AML-193 (cell line): ENCODE data around the gene ZNF778.
"Not testable (repeated sequence)": the region's sequence is repeated elsewhere in the genome, so short reads cannot be mapped to it uniquely, and the experiment has no call there.

Experiments used
- DNase-seq, 2 experiments: peaks; one replicate each; lab custom pipeline; 2025; lab: John Stamatoyannopoulos, UW

Gene ZNF778

DNA sequence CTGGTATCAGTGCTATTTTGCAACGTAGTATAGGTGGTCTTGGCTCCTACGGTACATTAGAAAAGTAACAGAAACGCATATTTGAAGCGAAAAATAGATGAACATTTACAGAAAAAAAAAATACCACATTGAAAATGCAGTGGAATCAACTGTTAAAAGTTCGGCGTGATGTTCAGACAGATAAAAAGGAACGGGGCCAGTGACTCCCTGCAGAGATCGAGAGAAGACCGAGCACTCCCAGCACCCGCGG, 440 bp upstream of the ZNF778 start:
- no peak for DNase-seq

DNA sequence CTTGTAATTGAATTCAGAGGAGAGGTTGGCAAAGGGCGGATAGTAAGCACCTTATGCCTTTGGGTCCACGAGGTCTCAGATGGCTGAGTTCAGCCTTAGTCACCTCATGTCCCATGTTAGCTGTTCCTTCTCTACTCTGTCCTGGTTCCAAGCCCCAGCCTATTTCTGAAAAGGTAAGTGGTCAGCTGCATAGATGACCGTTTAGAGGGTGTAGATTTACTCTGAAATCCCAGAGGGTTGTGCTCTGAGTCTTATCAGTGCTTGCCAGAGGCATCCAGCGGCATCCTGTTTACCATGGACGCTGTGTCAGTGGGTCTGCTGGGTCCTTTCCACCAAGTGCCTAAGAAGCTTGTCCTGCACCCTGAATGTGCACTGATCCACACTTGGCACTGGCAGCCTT, 1.9 kb downstream of the ZNF778 start:
- no peak for DNase-seq

DNA sequence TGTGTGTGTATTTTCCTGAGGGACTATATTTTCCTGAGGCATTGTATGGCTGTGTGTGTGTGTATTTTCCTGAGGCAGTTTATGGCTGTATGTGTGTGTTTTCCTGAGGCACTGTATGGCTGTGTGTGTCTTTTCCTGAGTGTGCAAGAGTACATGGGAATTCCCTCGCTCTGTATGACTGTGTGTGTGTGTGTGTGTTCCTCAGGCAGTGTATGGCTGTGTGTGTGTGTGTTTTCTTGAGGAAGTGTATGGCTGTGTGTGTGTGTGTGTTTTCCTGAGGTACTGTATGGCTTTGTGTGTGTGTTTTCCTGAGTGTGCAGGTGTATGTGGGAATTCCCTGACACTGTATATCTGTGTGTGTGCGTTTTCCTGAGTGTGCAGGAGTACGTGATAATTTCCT, 4.1 kb downstream of the ZNF778 start:
- no peak for DNase-seq

DNA sequence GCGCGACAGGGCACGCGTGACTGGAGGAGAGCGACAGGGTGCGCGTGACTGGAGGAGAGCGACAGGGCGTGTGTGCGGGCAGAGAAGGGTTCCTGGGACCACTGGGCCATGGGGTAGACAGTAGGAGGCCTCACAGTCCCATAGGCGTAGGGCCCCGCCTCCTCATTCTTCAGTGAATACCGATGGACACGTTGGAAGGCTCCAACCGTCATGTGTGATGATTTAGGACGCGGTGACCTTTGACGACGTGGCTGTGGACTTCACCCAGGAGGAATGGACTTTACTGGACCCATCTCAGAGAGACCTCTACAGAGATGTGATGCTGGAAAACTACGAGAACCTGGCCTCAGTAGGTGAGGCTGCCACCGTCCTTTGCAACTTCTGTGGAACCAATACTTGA, 5.4 kb downstream of the ZNF778 start:
- DNase-seq = no peak

DNA sequence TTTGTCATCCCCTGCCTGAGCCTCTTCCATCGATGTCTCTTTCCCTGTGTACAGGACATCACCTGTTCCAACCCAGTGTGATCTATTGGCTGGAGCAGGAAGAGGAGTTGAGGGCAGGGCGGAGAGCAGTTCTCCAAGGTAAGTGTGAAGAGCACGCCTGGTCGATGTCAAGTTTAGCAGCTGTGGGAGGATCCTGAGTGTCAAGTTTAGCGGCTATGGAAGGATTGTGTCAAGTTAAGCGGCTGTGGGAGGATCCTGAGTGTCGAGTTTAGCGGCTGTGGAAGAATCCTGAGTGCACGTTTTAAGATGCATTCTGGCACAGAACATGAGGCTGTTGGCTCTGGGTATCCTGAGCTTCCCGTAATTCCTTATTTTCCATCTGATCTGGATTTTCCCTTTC, 7.2 kb downstream of the ZNF778 start:
- DNase-seq = no peak

DNA sequence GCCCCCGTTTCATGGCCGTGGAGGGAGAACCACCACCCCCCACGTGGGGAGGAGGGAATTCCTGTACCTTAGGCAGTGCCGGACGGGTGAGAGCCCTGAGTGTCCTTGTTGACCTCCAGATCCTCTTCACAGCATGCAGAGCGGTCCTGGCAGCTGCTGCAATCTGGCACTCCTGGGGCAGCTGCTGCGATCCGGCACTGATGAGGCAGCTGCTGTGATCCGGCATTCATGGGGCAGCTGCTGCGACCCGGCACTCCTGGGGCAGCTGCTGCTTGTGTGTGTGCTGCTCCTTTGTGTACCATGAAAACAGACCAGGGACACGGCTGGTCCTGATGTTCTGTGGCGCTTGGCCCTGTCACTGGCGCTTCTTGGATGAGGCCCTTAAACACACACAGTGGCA, 12.8 kb downstream of the ZNF778 start:
- DNase-seq = no peak

DNA sequence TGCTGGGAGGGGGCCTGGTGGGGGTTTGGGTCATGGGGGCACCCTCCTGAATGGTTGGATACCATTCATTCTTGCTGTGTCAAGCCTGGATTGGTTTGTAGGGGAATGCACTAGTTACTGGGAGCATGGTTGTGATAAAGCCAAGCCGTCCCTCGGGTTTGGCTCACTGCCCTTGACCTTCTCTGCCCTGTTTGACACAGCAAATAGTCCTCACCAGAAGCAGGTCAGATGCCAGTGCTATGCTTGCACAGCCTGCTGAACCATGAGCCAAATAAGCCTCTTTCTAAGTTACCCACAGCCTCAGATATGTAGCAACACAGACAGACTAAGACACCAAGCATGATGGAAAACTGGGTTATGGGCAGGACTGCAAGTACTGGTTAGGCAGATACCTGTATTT, 14.6 kb downstream of the ZNF778 start:
- no peak for DNase-seq

DNA sequence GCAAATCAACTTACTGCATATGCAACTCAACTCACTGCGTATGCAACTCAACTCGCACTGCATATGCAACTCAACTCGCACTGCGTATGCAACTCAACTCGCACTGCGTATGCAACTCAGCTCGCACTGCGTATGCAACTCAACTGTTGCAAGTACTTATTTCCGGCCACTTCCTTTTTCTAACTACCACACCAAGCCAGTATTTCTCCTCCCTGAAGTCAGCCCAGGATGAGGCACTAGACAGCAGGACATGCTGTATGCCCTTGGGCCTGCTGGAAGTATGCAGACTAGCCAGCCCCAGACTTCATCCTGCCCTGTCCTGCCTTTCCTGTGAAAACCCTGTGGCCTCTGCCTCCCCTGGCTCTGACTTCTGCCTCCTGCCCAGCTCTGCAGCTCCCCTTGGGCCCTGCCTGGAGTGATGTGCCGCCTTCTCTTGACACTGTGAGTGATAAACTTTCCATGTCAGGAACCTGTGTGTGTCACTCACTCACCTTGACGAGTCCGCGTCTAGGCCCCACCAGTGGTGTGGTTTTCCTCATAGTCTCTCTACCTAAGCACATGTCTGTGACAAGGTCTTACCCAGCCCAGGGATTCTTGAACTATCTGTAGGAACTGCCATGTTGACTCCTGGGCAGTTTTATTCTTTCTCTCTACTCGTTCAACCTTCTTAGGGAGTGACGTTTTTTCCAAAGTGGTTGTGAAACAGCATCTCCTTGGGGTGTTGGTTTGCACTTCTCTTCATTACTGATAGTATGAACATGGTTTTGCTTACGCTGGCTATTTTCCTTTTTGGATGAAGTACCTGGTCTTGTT, 16.4 kb downstream of the ZNF778 start:
- peak; percentile 7 to 19 for DNase-seq

DNA sequence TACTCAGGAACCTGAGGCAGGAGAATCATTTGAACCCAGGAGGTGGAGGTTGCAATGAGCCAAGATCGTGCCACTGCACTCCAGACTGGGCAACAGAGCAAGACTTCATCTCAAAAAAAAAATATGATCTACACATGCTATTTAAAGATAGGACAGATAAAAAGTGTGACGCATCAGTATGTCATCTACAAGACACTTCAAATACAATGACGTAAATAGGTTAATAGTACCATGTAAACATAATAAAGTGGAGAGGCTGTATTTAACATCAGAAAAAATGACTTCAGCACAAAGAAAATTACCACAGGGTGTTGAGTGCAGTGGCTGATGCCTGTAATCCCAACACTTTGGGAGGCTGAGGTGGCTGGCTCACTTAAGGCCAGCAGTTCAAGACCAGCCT, 20.2 kb downstream of the ZNF778 start:
- DNase-seq = no peak

DNA sequence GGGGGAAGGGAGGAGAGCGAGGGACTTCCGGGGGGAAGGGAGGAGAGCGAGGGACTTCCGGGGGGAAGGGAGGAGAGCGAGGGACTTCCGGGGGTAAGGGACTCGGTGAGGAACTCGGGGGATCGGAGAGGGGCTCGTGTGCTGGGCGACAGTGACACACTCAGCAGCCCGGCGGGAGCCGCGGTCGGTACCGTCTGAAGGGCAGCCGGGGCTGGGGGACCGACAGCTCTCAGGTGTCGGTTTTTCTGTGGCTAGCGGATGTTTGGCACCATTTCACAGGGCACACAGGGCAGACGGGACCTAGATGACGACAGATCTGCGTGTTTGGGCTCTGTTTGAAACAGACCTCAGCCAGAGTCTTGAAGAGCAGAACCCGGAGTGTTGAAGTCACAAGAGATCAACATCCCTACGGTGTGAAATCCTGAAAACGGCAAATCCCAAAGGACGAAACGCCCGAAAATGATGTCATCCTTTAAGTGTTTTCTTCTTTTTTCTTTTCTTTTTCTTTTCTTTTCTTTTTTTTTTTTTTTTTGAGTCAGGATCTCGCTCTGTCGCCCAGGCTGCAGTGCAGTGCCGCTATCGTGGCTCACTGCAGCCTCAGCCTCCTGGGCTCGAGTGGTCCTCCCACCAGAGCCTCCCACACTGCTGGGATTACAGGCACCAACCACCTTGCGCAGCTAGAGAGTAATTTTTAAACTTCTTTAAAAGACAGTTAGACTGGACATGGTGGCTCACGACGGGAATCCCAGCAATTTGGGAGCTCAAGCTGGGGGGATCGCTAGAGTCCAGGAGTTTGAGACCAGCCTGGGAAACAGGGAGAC, 23.9 kb downstream of the ZNF778 start:
- peak; percentile 47 to 52 for DNase-seq

DNA sequence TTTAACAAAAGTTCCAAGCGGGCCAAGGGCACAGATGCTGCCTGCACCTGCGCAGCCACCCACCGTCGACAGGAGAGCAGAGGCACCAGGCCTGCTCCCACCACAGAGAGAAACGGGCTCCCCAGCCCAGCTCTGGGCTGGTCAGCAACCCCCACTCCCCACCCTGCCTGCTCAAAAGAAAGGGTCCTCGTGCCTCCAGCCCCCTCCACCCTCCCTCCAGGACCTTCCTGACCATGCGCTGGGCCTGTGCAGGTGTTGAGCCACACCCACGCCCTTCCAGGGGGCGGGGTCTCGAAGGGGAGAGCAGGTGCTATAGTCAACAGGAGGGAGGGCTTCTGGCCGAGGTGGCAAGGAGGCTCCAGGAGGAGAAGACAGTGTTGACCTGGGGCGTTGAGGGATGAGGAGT, 25.3 kb downstream of the ZNF778 start:
- no peak for DNase-seq

DNA sequence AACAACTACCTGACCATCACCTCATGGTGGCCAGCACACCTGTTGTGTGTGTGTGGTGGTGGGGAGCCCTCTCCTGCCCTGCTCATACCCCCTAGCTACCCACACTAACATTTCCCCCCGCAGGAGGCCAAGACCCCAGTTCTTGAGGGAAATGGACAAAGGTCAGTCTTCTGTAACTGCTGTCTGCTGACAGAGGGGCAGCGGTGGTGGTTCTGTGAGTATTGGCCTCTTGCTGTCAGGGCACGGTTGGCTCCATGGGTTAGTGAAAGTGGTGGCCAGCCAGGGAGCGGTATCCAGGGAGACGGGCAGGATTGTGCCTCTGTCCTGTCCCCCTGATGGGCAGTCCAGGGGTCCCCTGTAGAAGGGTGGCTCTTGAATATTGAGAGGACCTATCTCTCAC, 26.2 kb downstream of the ZNF778 start:
- no peak for DNase-seq

DNA sequence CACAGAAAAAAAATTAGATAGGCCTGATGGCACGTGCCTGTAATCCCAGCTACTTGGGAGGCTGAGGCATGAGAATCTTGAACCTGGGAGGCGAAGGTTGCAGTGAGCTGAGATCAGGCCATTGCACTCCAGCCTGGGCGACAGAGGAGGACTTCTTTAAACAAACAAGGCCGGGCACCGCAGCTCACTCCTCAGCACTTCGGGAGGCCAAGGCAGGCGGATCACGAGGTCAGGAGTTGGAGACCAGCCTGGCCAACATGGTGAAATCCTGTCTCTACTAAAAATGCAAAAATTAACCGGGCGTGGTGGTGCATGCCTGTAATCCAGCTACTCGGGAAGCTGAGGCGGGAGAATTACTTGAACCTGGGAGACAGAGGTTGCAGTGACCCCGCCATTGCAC, 26.8 kb downstream of the ZNF778 start:
- not testable (repeated sequence) for DNase-seq

DNA sequence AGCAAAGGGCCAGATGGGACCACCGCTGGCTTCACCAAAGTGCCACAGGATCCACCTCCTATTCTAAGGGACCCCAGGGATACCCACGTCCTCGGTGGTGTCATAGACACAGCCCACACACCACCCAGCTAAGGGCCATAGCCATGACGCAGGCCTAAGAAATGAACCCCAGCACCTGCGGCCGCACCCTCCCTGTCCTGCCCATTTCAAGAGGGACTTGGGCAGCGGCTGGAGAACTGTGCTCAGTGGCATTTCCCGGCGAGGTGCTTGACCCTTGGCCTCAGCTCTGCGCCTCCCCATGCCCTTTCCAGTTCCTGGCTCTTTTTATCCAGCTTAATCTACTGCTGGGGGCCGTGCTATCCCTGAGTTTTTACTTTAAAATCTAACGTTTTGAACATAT, 27.3 kb downstream of the ZNF778 start:
- DNase-seq = no peak

DNA sequence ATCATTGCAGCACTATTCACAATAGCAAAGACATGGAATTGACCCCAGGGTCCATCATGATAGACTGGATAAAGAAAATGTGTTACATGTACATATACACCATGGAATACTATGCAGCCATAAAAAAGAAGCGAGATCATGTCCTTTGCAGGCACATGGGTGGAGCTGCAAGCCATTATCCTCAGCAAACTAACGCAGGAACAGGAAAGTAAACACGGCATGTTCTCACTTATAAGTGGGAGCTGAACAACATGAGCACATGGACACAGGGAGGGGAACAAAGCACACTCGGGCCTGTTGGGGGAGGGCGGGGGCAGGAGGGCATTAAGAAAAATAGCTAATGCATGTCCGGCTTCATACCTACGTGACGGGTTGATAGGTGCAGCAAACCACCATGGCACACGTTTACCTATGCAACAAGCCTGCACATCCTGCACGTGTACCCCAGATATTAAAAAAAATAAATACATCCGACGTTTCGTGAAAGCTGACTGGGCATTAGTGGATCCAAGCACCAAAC, 28.9 kb downstream of the ZNF778 start:
- DNase-seq = no peak

DNA sequence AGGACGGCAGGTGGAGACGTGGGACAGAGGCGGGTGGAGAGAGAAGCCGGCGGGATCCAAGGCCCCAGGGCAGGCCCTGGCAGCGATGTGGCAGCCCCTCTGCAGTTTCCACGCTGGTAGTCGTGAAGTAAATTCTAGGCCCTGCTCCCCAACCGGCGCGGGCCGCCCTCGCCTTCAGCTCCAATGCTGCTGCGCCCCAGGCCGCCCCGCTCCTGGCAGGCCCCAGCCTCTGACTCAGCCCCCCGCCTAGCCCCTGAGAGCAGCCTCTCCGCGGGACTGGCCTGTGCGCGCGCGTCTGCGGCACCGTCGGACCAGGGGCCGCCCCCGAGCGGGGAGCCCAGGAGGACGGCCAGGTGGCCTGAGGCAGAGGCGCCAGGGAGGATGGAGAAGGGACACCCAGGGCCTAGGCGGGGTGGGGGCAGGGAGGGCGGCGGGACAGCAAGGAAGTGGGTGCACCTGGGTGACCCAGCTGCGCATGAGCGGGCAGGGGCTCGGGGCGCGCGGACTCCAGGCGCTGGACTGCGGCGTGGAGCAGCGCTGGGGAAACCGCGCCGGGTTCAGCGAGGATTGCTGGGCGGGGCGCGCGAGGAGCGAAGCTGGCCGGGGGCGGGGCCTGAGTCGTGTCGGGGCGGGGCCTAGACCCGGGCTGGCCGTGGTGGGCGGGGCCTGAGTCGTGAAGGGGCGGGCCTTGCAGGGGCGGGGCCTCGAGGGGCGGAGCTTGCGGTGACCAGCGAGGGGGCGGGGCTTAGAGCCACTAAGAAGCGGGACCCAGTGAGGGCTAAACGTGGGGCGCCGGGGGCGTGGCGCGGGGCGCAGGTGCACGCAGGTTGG, 29.6 kb downstream of the ZNF778 start:
- peak; percentile 46 to 54 for DNase-seq

DNA sequence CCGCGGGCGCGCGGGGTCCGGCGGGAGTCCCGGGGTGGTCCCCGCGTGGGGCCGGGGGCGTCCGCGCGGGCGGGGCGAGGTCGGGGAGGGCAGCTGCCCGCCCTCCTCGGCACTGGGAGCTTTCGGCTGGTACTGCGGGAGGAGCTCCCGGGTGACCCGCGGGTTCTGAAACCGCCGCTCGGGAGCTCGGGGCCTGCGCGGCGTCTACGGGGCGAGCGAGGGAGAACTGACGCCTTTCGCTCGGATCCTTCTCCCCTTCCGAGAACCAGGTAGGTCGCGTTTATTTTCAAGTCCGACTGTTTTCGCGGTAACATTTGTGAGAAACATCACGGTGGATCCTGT, 30.2 kb downstream of the ZNF778 start:
- not testable (repeated sequence) for DNase-seq

DNA sequence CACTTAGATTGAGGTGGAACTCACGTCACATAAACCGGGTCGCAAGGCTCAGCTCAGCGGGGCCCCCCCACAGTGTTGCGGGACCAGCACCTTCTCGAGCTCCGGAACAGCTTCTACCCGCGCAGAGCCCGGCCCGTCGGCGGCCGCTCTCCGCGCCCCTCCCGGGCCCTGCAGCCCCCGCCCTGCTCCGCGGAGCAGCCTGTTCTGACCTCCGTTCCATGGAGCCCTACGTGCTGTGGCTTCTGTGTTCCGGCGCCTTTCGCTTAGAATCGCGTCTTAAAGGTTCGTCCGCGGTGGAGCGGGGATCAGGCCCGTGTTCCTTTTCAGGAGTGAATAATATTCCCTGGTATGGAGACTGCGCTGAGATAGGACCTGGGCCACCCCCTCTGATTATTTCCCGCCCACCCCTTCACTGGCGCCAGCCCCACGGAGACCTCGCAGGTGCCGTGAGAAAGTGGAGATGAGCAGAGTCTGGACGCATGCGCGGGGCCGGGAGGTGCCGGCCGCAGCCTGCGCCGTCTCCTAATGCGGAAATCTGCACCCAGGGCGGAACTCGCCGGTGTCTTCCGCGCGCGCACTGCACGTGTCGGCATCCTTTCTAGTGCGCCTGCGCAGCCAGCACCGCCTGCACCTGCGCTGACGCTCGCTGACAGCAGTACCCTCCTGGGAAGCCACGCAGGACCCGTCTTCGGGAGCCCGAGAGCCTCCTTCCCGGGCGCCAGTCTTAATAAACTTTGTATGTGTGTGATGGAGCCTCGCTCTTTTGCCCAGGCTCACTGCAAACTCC, 30.9 kb downstream of the ZNF778 start:
- no peak for DNase-seq

DNA sequence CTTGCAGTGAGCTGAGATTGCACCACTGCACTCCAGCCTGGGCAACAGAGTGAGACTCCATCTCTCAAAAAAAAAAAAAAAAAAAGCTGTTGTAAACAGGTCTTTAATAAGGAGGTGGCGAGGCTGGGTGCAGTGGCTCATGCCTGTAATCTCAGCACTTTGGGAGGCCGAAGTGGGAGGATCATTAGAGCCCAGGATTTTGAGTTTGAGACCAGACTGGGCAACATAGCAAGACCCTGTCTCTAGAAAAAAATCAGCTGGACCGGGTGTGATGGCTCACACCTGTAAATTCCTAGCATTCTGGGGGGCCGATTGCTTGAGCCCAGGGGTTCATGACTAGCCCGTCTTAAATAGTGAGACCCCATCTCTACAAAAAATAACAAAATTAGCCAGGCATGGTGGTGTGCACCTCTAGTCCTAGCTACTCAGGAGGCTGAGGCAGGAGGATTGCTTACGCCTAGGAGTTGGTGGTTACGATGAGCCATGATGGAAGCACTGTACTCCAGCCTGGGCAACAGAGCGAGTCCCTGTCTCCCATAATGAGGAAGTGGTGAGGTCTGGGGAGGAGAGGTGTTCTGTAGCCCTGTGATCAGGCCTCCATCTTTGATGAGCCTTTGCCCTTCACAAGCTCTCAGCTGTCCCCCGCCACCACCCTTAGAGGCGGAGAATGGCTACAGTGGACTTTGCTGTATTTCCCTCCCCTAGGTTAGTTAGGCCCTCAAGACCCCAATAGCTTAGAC, 36.2 kb downstream of the ZNF778 start:
- DNase-seq = no peak

DNA sequence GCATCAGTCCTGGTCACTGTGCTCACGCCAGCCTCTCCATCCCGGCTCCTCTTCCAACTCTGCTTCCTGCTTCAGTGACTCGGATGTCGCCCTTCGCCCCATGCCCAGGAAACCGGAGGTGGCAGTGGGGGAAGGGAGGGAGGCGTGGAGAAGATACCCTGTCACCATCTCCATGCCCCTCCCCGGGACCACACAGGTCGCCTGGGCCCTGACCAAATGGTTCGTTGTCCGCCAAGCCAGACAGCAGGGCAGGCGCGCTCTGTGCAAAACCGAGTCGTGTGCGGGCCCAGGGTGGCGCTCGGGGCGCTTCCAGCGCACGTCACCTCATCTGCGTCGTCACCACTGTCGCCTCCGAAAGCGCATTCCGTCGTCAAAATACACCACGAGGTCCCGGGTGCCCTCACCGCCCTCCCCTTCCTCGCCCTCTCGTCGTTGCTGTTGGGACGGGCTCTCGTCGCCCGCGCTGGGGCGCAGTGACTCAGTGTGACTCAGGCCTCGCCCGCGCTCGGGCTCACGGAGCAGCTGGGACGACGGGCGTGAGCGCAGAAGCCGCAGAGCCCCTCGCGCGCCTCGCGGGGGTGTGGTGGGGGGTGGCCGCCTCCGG, 39.2 kb downstream of the ZNF778 start:
- DNase-seq = no peak

DNA sequence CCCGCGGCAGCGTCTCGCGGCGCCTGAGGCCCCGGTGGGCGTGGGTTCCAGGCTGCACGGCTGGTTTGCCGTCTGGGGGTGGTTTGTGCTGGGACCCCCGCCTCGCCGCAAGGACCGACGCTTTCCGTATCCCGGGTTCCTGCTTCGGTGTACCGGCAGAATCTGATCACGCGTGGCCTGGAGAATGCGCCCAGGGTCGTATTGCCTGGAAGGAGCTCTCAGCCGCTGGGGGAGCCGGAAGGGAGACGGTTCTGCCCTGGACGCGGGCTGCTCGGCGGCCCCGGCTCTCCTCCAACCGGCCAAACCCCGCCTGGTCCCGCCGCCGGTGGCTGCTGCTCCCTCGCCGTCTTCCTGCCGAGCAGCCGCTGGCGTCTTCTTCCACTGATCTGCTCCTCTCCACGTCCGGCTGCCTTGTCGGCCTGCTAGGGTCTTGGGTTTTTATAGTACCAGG, 39.8 kb downstream of the ZNF778 start:
- DNase-seq = no peak
